ENCODE measurements around the gene CDC14B.

Gene CDC14B

DNA sequence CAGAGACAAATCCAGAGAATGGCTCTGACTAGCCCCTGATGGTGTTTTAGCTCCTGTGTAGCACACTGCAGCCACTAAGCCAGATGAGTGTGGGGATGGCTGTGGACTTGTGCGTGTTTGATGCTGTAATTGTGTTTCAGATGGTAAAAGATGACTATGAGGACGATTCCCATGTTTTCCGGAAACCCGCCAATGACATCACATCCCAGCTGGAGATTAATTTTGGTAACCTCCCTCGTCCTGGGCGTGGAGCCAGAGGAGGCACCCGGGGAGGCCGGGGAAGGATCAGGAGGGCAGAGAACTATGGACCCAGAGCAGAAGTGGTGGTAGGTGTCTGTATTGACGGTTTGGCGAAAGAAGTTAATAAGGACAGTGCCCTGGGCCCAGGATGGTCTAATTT lies 131.7 kb downstream of the CDC14B start:
- in situ Hi-C loops (cut with MboI; ENCODE audit: low sequenced_read_pairs) = no loop called here

DNA sequence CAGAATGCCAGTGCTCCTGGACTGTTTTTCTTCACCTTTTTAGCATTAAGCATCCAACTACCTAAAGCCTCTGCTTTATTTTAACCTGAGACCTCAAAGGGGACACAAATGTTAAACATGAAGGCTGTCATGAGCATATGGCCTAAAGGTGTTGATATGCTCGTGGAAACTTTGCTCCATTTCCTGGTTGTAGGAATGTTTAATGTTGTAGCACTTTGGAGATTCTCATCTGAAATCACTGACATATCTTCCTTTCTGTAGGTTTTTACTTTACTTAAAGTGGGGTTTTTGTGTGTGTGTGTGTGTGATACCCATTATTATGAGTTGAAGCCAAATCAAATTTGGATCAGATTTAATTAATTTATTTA lies 132.6 kb downstream of the CDC14B start:
- in situ Hi-C loops (cut with MboI; ENCODE audit: low sequenced_read_pairs) = no loop called here

DNA sequence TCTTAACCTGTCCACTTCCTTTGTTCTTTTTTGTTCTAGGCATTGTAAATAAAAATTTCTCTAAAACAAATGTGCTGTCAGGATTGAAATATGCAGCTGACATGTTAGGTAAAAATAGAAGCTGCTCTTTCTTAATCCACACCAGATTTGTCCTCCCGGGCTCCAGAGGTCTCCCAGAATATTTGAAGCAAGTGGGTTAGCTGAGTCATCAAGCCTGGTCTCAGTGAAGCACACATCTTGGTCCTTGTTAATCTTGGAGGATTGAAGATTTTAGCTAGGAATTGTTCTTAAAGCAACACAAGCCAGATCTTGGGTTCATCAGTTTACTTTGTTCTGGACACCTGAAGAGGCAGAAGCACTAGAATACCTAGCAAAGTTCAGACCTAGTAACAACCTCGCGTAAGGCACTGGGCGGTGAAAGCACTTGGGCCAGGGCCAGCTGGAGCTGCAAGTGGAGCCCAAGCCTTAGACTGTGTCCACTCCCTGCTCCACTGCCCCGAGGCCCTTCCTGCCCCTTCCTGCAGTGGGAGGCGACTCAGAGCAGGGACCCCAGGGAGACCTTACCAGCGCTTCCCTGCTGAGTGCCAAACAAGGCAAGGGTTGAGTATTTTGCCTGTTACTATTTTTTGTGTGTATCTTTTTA lies 133.1 kb downstream of the CDC14B start:
- in situ Hi-C loops (cut with MboI; ENCODE audit: low sequenced_read_pairs) = no loop called here

DNA sequence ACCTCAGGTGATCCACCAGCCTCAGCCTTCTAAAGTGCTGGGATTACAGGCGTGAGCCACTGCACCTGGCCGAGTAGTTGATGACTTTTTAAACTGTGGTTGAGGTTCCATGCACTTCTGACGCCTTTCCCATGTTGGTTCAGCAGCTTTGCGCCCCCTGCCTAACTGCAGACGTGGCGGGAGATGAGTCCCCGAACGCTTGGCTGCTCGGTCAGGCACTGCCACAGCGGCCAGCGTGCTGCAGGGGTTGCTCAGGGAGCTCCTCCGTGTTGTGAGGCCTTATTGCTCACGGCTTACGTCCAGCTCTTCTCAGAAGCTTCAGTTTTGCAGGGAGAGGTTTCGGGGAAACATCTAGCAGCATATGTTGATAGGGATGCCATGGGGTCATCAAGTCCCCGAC lies 134.4 kb downstream of the CDC14B start:
- in situ Hi-C loops (cut with MboI; ENCODE audit: low sequenced_read_pairs) = no loop called here

DNA sequence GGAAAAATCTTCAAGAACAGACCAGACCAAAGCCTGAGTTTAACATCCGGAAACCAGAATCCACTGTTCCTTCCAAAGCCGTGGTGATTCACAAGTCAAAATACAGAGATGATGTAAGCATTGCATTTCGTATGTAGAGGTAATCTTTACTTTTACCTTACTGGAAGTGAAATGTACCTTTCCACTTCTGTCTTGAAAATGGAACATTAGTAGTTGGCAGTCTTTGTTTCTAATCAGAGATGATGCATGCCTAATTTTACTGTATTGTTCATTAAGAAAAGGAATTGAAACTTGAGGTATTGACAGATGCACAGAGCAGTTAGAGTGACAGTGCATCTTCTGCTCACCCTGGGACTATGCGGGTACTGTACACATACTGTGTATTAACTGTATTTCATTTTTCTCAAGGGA lies 135.1 kb downstream of the CDC14B start:
- in situ Hi-C loops (cut with MboI; ENCODE audit: low sequenced_read_pairs) = no loop called here

DNA sequence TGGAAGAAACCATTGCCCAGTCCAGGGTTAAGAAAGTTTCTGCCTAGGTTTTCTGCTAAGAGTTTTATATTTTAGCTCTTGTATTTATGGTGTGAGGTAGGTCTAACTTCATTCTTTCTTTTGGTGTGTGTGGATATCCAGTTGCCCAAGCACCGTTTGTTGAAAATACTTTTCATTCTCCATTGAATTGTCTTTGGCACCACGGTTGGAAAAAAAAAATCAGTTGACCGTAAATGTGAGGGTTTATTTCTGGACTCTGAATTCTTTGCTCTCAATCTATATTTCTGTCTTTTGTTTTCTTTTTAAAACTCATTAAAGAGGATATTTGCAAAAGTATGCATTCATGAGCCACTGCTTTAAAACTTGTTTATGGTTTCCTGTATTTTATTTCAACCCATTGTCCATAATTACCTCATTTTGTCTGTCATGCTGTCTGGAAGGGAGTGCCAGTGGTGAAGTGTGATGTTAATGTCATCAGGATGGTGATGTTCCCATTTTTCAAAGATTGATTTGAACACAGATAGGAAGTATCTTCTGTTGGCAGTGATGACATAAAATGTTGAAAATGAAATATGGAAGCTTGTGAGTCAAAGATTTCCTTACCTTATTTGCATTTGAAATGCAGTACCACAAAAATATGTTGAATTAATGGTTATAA lies 135.8 kb downstream of the CDC14B start:
- in situ Hi-C loops (cut with MboI; ENCODE audit: low sequenced_read_pairs) = no loop called here

DNA sequence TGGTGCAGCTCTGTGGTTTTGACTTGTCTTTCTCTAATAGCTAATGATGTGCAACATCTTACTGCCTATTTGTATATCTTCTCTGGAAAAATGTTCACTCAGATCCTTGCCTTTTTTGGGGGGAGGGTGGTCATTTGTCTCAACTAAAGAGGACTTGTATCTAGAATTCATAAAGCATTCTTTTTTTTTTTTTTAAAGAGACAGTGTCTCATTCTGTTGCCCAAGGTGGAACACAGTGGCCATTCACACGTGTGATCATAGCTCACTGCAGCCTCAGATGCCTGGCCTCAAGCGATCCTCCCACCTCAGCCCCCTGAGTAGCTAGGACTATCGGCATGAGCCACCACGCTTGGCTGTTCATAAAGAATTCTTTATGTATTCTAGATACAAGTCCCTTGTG lies 136.4 kb downstream of the CDC14B start:
- in situ Hi-C loops (cut with MboI; ENCODE audit: low sequenced_read_pairs) = no loop called here

DNA sequence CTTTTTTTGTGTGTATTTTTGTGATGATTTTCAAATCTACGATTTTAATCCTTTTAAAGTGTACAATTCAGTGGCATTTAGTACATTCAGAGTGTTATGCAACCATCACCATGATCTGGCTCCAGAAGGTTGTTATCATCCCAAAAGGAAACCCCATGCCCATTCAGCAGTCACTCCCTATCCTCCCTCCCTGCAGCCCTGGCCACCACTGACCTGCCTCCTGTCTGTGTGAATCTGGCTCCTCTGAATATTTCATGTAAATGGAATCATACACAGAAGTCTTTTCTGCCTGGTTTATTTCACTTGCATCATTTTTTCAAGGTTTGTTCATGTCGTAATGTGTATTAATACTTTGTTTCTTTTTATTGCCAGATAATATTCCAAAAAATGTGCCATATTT lies 137.2 kb downstream of the CDC14B start:
- in situ Hi-C loops (cut with MboI; ENCODE audit: low sequenced_read_pairs) = no loop called here

DNA sequence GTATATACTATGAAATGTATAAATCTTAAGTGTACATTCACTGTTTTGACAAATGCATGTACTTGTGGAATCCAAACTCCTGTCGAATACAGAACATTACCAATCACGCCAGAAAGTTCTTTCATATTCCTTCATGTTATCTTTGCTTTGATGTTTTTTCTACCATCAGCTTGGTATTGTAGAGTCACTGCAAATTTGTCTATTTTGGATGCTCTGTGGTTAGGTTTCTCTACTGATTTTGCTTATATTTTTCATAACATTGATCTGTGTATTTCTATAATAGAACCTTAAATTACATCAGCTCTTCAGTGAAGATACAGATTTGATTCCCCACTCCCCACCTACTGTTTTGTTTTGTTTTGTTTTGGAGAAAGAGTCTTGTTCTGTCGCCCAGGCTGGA lies 138.9 kb downstream of the CDC14B start:
- in situ Hi-C loops (cut with MboI; ENCODE audit: low sequenced_read_pairs) = no loop called here

DNA sequence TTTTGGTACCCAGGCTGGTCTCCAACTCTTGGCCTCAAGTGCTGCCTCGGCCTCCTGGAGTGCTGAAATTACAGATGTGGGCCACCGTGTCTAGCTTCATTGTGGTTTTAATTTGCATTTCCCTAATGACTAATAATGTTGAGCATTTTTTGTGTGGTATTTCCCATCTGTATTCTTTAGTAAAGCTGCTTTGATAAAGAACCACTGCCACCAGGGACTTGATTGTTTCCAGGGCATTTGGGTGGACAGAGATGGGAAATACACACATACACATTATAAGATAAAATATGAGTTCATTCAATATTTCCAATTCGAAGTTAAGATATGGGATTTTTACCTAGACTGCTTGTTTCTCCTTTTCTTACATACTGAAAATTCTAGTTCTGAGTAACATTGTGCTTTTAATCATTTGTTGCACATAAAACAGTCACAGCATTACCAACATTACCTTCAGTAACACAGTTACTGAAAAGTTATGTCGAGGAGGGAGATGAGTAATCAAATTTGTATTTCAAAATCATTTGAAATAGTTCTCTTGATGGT lies 140.7 kb downstream of the CDC14B start:
- in situ Hi-C loops (cut with MboI; ENCODE audit: low sequenced_read_pairs) = no loop called here

DNA sequence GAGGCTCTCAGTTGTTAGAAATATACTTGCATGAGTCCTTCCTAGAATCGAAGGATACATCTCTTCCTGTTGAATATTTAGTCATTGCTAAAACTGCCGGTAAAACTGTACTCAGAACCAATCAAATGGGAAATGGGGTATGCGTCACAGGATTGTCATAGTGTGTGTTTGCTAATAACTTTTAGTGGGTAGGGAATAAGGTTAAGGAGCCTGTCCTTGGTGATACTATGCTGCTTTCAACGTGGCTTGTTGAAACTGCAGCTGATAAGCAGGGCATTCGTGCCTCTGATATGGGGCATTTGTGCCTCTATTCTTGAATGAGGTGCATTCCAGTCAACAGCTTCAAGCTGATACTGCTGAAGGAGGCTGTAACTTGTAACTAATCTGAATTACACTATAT lies 143.1 kb downstream of the CDC14B start:
- in situ Hi-C loops (cut with MboI; ENCODE audit: low sequenced_read_pairs) = no loop called here

DNA sequence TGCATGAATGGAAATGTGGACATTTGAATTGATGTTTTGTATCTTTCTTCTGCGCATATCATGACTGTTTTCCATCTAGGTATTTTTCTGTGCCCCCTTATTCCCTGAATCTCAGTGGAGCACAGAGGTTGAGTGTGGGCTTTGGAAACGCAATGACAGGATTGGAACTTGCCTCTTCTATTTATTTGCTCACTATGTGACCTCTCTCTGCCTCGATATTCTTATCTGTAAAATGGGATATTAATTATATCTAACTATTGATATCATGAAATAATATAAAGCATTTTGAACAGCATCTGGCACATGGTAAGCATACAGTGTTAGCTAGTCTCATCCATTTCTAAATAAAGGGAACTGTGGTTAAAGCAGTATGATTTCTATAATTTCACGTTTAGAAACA lies 143.6 kb downstream of the CDC14B start:
- in situ Hi-C loops (cut with MboI; ENCODE audit: low sequenced_read_pairs) = no loop called here

DNA sequence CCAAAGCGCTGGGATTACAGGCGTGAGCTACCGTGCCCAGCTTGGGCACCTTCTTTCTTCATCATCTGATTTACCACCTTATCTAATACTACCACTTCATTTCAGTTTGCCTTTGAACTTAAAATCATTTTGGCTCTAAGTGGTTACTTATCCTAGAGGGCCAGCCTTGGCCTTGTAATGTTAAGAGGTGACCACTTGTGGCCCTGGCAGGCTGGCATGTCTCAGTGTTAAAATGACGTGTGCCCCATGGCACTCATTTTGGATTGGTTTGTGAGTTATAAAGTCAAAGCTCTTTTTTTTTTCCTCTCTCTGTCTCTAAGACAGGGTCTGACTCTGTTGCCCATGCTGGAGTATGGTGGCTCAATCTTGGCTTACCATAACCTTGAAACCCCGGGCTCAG lies 151.9 kb downstream of the CDC14B start:
- in situ Hi-C loops (cut with MboI; ENCODE audit: low sequenced_read_pairs) = no loop called here

DNA sequence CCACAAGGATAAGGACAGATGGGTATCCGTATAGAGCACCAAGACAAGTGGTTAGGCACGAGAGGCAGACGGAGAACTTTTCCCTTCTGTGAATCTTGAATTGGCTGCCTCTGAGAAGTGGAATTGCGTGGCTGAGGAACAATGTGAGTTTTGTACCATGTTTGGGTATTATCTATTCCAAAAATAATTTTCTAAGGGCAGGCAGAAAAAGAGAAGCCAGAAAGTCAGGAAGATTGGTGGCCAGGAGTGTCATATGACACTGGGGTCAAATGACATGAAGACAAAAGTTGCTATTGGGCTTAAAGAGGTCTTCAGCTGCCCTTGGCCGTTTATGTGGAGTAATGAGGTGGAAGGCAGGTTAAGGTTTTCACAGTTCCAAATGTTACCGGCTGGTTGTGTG lies 155.2 kb downstream of the CDC14B start:
- in situ Hi-C loops (cut with MboI; ENCODE audit: low sequenced_read_pairs) = no loop called here

DNA sequence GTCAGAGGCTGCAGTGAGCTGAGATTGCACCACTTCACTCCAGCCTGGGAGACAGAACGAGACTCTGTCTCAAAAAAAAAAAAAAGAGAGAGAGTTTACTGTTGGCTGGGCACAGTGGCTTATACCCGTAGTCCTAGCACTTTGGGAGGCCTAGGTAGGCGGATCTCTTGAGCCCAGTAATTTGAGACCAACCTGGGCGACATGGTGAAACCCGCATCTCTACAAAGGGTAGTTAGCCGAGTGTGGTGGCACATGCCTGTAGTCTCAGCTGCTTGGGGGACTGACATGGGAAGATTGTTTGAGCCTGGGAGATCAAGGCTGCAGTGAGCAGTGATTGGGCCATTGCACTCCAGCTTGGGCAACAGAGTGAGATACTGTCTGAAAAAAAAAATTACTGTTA lies 157.1 kb downstream of the CDC14B start:
- in situ Hi-C loops (cut with MboI; ENCODE audit: low sequenced_read_pairs) = no loop called here

DNA sequence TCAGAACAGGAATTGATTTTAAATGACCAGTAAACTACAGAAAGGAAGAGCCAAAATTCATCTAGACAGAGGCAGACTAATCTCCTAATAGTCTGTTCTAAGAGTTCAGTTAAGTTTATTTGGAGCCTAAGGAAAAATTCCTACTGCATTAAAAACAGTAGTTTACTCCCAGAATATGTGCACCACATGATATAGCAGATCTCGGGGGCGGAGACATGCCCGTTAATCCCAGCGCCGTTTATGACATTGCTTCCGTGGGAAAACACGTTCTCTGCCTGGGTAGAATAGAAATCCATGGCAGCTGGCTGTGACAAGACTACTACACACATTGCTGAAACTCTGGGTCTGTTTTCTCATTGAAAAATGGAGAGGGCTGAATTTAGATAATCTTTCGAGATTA lies 158.3 kb downstream of the CDC14B start:
- in situ Hi-C loops (cut with MboI; ENCODE audit: low sequenced_read_pairs) = no loop called here

DNA sequence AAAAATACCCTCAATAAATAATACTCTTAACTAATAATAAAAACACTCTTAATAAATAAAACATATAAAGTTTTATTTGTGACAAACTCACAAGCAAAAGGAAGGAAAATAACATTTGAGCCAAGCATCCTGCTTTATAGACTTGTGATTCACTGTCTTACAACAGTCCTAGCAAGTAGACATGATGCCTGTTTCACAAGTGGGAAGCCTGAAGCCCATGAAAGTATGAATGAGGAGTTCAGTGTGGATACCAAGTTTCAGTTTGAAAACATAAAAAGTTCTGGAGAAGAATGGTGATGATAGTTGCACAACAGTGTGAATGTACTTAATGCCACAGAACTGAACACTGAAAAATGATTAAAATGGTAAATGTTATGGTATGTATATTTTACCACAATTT lies 158.8 kb downstream of the CDC14B start:
- in situ Hi-C loops (cut with MboI; ENCODE audit: low sequenced_read_pairs) = no loop called here

DNA sequence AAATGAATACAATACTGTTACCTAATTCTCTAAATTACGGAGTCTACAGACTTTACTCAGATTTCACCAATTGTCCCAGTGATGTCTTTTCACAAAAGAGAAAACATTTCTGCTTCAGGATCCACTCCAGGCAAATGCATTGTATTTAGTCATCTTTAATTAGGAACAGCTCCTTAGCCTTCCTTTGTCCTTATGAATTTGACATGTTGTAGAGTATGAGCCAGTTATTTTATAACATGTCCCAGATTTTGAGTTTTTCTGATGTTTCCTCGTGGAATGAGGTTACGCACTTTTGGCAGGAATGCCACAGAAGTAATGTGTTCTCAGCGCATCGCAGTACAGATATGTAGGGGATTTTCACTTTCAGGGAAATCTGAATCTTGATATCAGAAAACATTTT lies 159.2 kb downstream of the CDC14B start:
- in situ Hi-C loops (cut with MboI; ENCODE audit: low sequenced_read_pairs) = no loop called here

DNA sequence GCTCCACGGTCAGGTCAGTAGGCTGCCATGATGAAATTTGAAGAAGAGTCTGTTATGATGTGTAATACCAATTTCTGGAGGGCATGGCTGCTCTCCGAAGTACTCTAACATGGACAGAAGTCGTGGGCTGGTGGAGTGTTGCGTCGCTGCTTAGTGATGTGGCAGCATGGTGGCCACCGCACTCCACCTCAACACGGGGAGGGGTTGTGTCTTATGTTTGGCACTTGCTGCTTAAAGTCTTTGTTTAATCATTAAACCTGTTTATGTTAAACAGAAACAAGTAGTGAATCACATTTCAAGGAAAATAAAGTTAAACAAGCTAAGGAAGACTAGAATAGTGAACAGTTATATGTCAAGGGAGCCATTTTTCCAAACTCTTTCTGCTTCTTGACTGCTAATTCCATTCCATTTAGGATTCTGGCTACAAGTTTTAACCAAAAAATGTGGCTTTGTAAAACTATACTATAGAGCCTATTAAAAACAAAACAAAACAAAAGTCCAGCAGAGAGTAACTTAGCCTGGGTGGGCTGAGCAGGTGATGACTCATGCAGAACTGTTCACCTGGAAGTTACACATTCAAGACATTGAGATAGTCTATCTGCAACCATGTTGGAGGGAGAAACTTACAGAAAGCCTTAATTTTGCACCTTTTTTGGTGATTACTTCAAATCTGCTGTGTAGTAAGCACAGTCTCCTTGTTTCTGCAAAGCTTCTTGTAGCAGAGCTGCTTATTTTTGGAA lies 160.2 kb downstream of the CDC14B start:
- in situ Hi-C loops (cut with MboI; ENCODE audit: low sequenced_read_pairs) = no loop called here

DNA sequence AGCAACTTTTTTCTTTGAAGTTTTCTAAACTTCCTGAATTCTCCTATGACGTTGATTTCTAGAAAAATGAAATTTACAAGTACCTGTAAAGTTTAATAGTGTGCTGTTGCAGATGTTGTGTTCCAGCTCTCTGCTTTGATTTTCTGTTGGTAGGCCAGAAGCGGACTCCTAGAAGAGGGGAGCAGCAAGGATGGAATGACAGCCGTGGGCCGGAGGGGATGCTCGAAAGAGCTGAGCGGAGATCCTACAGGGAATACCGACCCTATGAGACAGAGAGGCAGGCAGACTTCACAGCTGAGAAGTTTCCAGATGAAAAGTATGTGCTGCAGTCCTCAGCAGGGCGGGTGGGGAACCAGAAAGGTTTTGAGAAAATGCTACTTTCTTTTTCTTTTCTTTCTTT lies 161.4 kb downstream of the CDC14B start:
- in situ Hi-C loops (cut with MboI; ENCODE audit: low sequenced_read_pairs) = no loop called here

DNA sequence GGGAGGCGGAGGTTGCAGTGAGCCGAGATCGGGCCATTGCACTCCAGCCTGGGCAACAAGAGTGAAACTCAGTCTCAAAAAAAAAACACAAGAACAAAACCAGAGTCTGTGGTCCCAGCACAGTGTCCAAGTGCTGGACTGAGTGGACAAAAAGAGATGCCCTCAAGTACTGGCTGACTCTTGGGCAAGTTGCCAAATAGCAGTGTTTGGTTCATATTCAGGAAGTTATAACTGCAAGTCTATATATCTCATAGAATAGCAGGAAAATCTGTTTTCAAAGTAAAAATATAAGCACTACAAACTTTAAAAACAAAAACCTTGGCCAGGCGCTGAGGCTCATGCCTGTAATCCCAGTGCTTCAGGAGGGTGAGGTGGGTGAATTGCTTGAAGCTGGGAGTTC lies 162.4 kb downstream of the CDC14B start:
- in situ Hi-C loops (cut with MboI; ENCODE audit: low sequenced_read_pairs) = no loop called here

DNA sequence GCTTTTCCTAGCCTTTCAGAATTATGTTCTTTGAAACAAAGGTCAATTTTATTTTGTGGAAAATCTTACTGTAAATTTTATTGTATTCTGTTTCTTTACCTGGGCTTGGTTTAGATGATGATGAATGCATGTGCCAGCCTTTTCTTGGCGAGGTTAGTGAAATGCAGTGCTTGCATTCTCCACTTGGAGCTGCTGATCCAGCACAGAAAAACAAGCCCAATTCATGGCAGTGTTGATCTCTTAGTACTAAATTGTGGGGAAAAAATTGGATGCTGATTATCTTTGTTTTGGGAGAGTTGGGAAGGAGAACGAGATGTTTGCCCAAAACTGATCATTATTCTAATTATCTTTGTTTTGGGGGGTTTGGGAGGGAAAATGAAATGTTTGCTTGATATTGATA lies 166.0 kb downstream of the CDC14B start:
- in situ Hi-C loops (cut with MboI; ENCODE audit: low sequenced_read_pairs) = no loop called here

Measured in HL-60/S4 treated with phorbol 12-myristate 13-acetate at 8.2 ng/mL for 4 days and 3 days (cell line).